BE2C (cell line): ENCODE results near the gene LCE1B.

Source experiments
- DNase-seq: peaks from one replicate; pipeline ENCODE4 v3.0.0-alpha.2; 2020
- H3K27me3 ChIP-seq: fragments of 250-450 bp; sonication (Bioruptor Pico); 2 replicates; pipeline ENCODE4 v1.5.1; 2020; ENCODE audit warnings: mild to moderate bottlenecking
- H3K36me3 ChIP-seq: fragments of 250-450 bp; sonication (Bioruptor Pico); 2 replicates; pipeline ENCODE4 v1.5.1; 2020; ENCODE audit warnings: mild to moderate bottlenecking
- H3K4me1 ChIP-seq: fragments of 250-450 bp; sonication (Bioruptor Pico); 2 replicates; pipeline ENCODE4 v1.5.1; 2020
- H3K4me3 ChIP-seq: 2 replicates; pipeline ENCODE4 v1.5.1; 2011; ENCODE audit warnings: low read depth, low read length
- H3K9me3 ChIP-seq: fragments of 250-450 bp; sonication (Bioruptor Pico); 2 replicates; pipeline ENCODE4 v1.5.1; 2020
- TF ChIP-seq, protein P1 (sequence below): IDR thresholded peaks from 2 replicates; pipeline ENCODE4 v1.5.1; 2012; ENCODE audit warnings: mild to moderate bottlenecking, low read depth, low read length

The LCE1B gene

GRCh38 chr1:152783095-152783494 is 28.7 kb upstream of the LCE1B start:
- no peaks in the 10 kb centered on the region for H3K4me1 ChIP-seq
- TF ChIP-seq, protein P1, sequence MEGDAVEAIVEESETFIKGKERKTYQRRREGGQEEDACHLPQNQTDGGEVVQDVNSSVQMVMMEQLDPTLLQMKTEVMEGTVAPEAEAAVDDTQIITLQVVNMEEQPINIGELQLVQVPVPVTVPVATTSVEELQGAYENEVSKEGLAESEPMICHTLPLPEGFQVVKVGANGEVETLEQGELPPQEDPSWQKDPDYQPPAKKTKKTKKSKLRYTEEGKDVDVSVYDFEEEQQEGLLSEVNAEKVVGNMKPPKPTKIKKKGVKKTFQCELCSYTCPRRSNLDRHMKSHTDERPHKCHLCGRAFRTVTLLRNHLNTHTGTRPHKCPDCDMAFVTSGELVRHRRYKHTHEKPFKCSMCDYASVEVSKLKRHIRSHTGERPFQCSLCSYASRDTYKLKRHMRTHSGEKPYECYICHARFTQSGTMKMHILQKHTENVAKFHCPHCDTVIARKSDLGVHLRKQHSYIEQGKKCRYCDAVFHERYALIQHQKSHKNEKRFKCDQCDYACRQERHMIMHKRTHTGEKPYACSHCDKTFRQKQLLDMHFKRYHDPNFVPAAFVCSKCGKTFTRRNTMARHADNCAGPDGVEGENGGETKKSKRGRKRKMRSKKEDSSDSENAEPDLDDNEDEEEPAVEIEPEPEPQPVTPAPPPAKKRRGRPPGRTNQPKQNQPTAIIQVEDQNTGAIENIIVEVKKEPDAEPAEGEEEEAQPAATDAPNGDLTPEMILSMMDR: no peak
- no peaks in the 10 kb centered on the region for H3K9me3 ChIP-seq
- H3K36me3 ChIP-seq: no peaks in the 10 kb centered on the region
- no peak overlapping the region for H3K4me3 ChIP-seq
- DNase-seq: no peak
- no peaks in the 10 kb centered on the region for H3K27me3 ChIP-seq

DNA sequence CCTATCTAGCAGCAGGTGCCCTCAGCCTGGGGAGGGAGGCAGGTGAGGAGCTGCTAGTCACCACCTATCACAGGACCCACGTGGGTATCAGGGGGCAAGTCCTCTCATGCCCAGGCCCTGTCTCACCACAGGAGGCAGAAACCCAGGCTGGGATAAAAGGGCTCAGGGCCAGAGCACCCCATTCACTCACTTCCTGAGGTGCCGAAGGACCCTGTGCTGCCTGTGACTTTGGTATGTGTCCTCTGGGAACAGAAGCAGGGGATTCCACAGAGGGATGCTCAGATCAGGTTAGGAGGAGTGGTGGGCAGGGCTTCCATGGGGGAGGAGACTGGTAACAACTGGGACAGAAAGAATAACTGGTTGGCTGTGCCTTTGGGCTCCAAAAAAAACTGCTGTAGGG is 25.7 kb upstream of the LCE1B start, which contains the start of gene LCE1E:
LCE1E (plus strand) TSS at position 181 of the 400 bp plus-strand sequence. CDS start 1,043 bp downstream, outside the sequence.
- Histone ChIP-seq H3K9me3 (no peaks in the 10 kb centered on the region), H3K4me3 (no peak within 1 kb of the TSS), H3K36me3 (no peaks in the 10 kb centered on the region), H3K27me3 (no peaks in the 10 kb centered on the region), H3K4me1 (no peaks in the 10 kb centered on the region)
- TF ChIP-seq, protein P1: no peak
- DNase-seq: no peak

DNA sequence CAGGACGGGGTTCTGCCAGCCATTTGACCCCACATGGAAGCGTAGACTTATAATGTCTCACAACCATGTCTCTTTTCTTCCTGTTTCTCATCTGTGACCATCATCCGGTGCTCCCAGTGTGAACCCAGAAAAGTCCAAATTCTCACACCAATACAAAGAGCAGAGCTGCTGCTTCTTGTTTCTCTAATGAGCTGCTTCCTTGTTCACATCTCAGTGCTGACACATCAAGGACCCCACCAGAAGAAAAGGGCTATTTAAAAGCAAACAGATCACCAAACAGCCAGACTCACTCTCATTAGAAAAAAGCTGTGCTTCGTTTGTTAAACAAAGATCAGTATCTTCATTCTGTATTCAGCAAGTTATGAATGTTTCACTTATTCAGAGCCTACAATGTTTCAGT is 16.1 kb upstream of the LCE1B start:
- Histone ChIP-seq H3K36me3 (no peaks in the 10 kb centered on the region), H3K27me3 (no peaks in the 10 kb centered on the region), H3K9me3 (no peaks in the 10 kb centered on the region), H3K4me1 (no peaks in the 10 kb centered on the region), H3K4me3 (no peak overlapping the region)
- no peak for DNase-seq
- TF ChIP-seq, protein P1: no peak

GRCh38 chr1:152796421-152796820 is 15.3 kb upstream of the LCE1B start, which contains the start of gene LCE1D:
TSS of gene LCE1D (plus strand) at chr1:152796721. CDS start at chr1:152797795, 1,074 bp downstream.
- TF ChIP-seq, protein P1: no peak
- no peak for DNase-seq
- no peaks in the 10 kb centered on the region for H3K4me1 ChIP-seq
- no peak within 1 kb of the TSS for H3K4me3 ChIP-seq
- H3K9me3 ChIP-seq: no peaks in the 10 kb centered on the region
- no peaks in the 10 kb centered on the region for H3K27me3 ChIP-seq
- no peaks in the 10 kb centered on the region for H3K36me3 ChIP-seq

- no peaks in the 10 kb centered on the region for H3K9me3 ChIP-seq
- H3K27me3 ChIP-seq: no peaks in the 10 kb centered on the region
- H3K4me3 ChIP-seq: no peak overlapping the region
These were observed 10.4 kb upstream of the LCE1B start for GRCh38 chr1:152801333-152801732.

DNA sequence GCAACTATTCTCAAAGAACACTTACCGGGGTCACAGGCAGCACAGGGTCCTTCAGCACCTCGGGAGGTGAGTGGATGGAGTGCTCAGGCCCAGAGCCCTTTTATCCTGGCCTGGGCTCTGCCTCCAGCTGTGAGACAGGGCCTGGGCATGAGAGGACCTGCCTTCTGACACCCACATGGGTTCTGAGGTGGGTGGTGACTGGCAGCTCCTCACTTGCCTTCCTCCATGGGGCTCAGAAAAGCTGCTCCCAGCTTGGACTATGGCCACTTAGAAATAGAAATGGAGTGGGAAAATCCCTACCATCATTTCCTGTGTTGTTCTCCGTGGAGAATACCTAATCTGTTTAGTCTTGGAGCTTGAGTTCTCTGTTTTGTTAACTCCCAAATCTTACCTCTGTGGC is 5.2 kb upstream of the LCE1B start, which contains the start of gene LCE1C:
LCE1C (minus strand) TSS at position 76 of the 400 bp plus-strand sequence. CDS start 1,173 bp downstream, outside the sequence.
- TF ChIP-seq, protein P1: no peak

More at GRCh38 chr1:152801333-152801732, 10.4 kb upstream of the LCE1B start:
- H3K36me3 ChIP-seq: no peaks in the 10 kb centered on the region
- DNase-seq: no peak
- no peaks in the 10 kb centered on the region for H3K4me1 ChIP-seq
- TF ChIP-seq, protein P1: no peak

More for the DNA sequence above, 5.2 kb upstream of the LCE1B start, which contains the start of gene LCE1C:
- Histone ChIP-seq H3K36me3 (no peaks in the 10 kb centered on the region), H3K9me3 (no peaks in the 10 kb centered on the region), H3K4me1 (no peaks in the 10 kb centered on the region), H3K4me3 (no peak within 1 kb of the TSS), H3K27me3 (no peaks in the 10 kb centered on the region)
- DNase-seq: no peak
